GM23338 (cell line): ENCODE data around the gene ZNF836. TPM values are rescaled to one million over a fixed set of nuclear protein-coding genes. Genes with fewer than 3 reads are reported as not detected.

Experiments used
- ATAC-seq: fragments of 200-7000 bp; cut with Tn5 transposase; 3 replicates; pipeline ENCODE4 v1.9.1; 2020
- DNase-seq: peaks from one replicate; pipeline ENCODE4 v3.0.0-alpha.2; 2015; ENCODE audit warnings: low spot score
- H2AFZ ChIP-seq: fragments of 200-600 bp; sonication (generic); 2 replicates; pipeline ENCODE4 v1.8.0; 2016; ENCODE audit warnings: antibody characterized with exemption, mild to moderate bottlenecking, moderate library complexity
- H3F3A ChIP-seq: fragments of 200-600 bp; sonication (generic); replicated peaks from 2 replicates; pipeline ENCODE4 v1.8.0; 2017; ENCODE audit warnings: antibody characterized with exemption, mixed run types, low read depth
- H3K27ac ChIP-seq: fragments of 200-600 bp; sonication (generic); 2 replicates; pipeline ENCODE4 v1.6.1; 2016; ENCODE audit warnings: low read depth
- H3K27me3 ChIP-seq: fragments of 200-600 bp; sonication (generic); 2 replicates; pipeline ENCODE4 v1.8.0; 2016; ENCODE audit warnings: mild to moderate bottlenecking, mixed run types, moderate library complexity; ENCODE audit not compliant: insufficient read depth
- H3K36me3 ChIP-seq: fragments of 200-600 bp; sonication (generic); 2 replicates; pipeline ENCODE4 v1.8.0; 2016; ENCODE audit warnings: mild to moderate bottlenecking; ENCODE audit not compliant: insufficient read depth
- H3K4me1 ChIP-seq: fragments of 200-600 bp; sonication (generic); 2 replicates; pipeline ENCODE4 v1.8.0; 2016; ENCODE audit warnings: mild to moderate bottlenecking, moderate library complexity; ENCODE audit not compliant: insufficient read depth
- H3K4me2 ChIP-seq: fragments of 200-600 bp; sonication (generic); 2 replicates; pipeline ENCODE4 v1.7.1; 2017; ENCODE audit warnings: mixed run types
- H3K4me3 ChIP-seq: fragments of 200-600 bp; sonication (generic); 2 replicates; pipeline ENCODE4 v1.6.1; 2016; ENCODE audit warnings: mixed run types
- H3K79me2 ChIP-seq: fragments of 200-600 bp; sonication (generic); replicated peaks from 2 replicates; pipeline ENCODE4 v1.8.0; 2017; ENCODE audit warnings: mild to moderate bottlenecking; ENCODE audit not compliant: insufficient read depth
- H3K9me2 ChIP-seq: fragments of 200-600 bp; sonication (generic); 2 replicates; pipeline ENCODE4 v1.8.0; 2017; ENCODE audit not compliant: insufficient read depth
- H4K20me1 ChIP-seq: fragments of 200-600 bp; sonication (generic); replicated peaks from 2 replicates; pipeline ENCODE4 v1.8.0; 2017; ENCODE audit warnings: mild to moderate bottlenecking; ENCODE audit not compliant: insufficient read depth
- H3K27ac Mint-ChIP-seq: 2 replicates; pipeline ENCODE4 v1.8.0; 2020; ENCODE audit warnings: inconsistent platforms, mild to moderate bottlenecking, moderate library complexity, mixed read lengths
- H3K27me3 Mint-ChIP-seq: 3 replicates; pipeline ENCODE4 v1.8.0; 2022; ENCODE audit warnings: low read depth, mild to moderate bottlenecking, moderate library complexity, mixed read lengths, inconsistent platforms; ENCODE audit not compliant: insufficient read depth, poor library complexity
- H3K36me3 Mint-ChIP-seq: 3 replicates; pipeline ENCODE4 v1.8.0; 2021; ENCODE audit warnings: low read depth, mild to moderate bottlenecking, inconsistent platforms, moderate library complexity, mixed read lengths
- H3K4me1 Mint-ChIP-seq: 3 replicates; pipeline ENCODE4 v1.8.0; 2020; ENCODE audit warnings: mild to moderate bottlenecking, inconsistent platforms, mixed read lengths
- H3K4me3 Mint-ChIP-seq: 3 replicates; pipeline ENCODE4 v1.8.0; 2021; ENCODE audit warnings: moderate library complexity, mild to moderate bottlenecking, inconsistent platforms, mixed read lengths
- H3K9me3 Mint-ChIP-seq: 3 replicates; pipeline ENCODE4 v1.8.0; 2020; ENCODE audit warnings: moderate library complexity, mild to moderate bottlenecking, inconsistent platforms, mixed read lengths
- CREB1 ChIP-seq: fragments of 250-450 bp; sonication (Bioruptor Pico); IDR thresholded peaks from 2 replicates; pipeline ENCODE4 v1.5.0; 2020; ENCODE audit warnings: low read depth, mild to moderate bottlenecking, moderate library complexity
- EZH2 ChIP-seq: fragments of 200-600 bp; sonication (generic); IDR thresholded peaks from one replicate; pipeline ENCODE4 v1.8.0; 2017; ENCODE audit warnings: antibody characterized with exemption, mild to moderate bottlenecking, low read depth; ENCODE audit not compliant: unreplicated experiment
- EZH2phosphoT487 ChIP-seq: fragments of 200-600 bp; sonication (generic); IDR thresholded peaks from one replicate; pipeline ENCODE4 v1.8.1; 2018; ENCODE audit warnings: antibody characterized with exemption; ENCODE audit not compliant: unreplicated experiment
- NANOG ChIP-seq: IDR thresholded peaks from 2 replicates; pipeline ENCODE4 v1.6.1; 2016; ENCODE audit warnings: antibody characterized with exemption, borderline replicate concordance
- STAT1 ChIP-seq: IDR thresholded peaks from one replicate; pipeline ENCODE4 v1.6.1; 2016; ENCODE audit warnings: antibody characterized with exemption; ENCODE audit not compliant: unreplicated experiment
- ZNF114 ChIP-seq: fragments of 250-450 bp; sonication (Bioruptor Pico); IDR thresholded peaks from 2 replicates; pipeline ENCODE4 v1.5.0; 2020; ENCODE audit warnings: mild to moderate bottlenecking, moderate library complexity
- ZNF331 ChIP-seq: fragments of 250-450 bp; sonication (Bioruptor Pico); IDR thresholded peaks from 2 replicates; pipeline ENCODE4 v1.5.0; 2020; ENCODE audit warnings: low read depth, mild to moderate bottlenecking, moderate library complexity
- ZNF462 ChIP-seq: fragments of 250-450 bp; sonication (Bioruptor Pico); IDR thresholded peaks from 2 replicates; pipeline ENCODE4 v1.5.0; 2020; ENCODE audit warnings: mild to moderate bottlenecking, moderate library complexity
- polyA plus RNA-seq: library from polyadenylated mRNA; unstranded; fragments of >200 nt; fragmentation: Nextera tagmentation; extraction: Ambion mirVana; gene quantifications from 2 replicates; pipeline ENCODE4 v1.2.1, GENCODE V29; 2016
- total RNA-seq: library from RNA; depleted of rRNA; stranded (reverse); fragments of >200 nt; shearing (Covaris generic); gene quantifications from 2 replicates; pipeline ENCODE4 v1.2.3, GENCODE V29; 2014
- TF ChIP-seq, protein P1 (sequence below): IDR thresholded peaks from 2 replicates; pipeline ENCODE4 v1.6.1; 2016; ENCODE audit warnings: antibody characterized with exemption
- TF ChIP-seq, protein P2 (sequence below), 2 experiments: fragments of 200-600 bp in 1 of 2; sonication (generic) in 1 of 2; conservative IDR thresholded peaks; 2 replicates each; pipeline versions ENCODE4 v1.5.1 to v1.6.1; 2016 to 2017; ENCODE audit warnings: antibody characterized with exemption in 2 of 2, low read depth in 2 of 2, mild to moderate bottlenecking in 2 of 2, moderate library complexity in 1 of 2

ZNF836 gene
- total and polyA plus RNA-seq, 2 experiments from 2014 or later = 11.8 to 18.6 TPM

- H3K9me3 Mint-ChIP-seq = no peaks in the 10 kb centered on the region; the same call in 2 of the 3 replicates
- H3K27ac ChIP-seq = no peak overlapping the region
- H3K4me3 ChIP-seq = no peak overlapping the region
- DNase-seq = no peak
- peaks cover 3% of the 10 kb centered on the region; the same call in 1 of the 2 replicates for H4K20me1 ChIP-seq
- no peaks in the 10 kb centered on the region for H3K27me3 ChIP-seq
- H3K4me1 ChIP-seq = no peaks in the 10 kb centered on the region
- H3K27me3 Mint-ChIP-seq = peaks cover 2% of the 10 kb centered on the region
- H3K79me2 ChIP-seq = peaks cover 4% of the 10 kb centered on the region; the same call in 1 of the 2 replicates
- peaks cover 95% of the 10 kb centered on the region for H3K36me3 Mint-ChIP-seq
- no peak overlapping the region for H3K27ac Mint-ChIP-seq
- H3K36me3 ChIP-seq = peaks cover 76% of the 10 kb centered on the region
- no peak overlapping the region for H3K4me2 ChIP-seq
- TF ChIP-seq ZNF331 (CRISPR knock-in tag) (no peak), STAT1 (no peak), EZH2 (no peak), CREB1 (CRISPR knock-in tag) (no peak), ZNF462 (CRISPR knock-in tag) (no peak), EZH2phosphoT487 (no peak), ZNF114 (CRISPR knock-in tag) (no peak), NANOG (no peak)
- TF ChIP-seq, protein P1, sequence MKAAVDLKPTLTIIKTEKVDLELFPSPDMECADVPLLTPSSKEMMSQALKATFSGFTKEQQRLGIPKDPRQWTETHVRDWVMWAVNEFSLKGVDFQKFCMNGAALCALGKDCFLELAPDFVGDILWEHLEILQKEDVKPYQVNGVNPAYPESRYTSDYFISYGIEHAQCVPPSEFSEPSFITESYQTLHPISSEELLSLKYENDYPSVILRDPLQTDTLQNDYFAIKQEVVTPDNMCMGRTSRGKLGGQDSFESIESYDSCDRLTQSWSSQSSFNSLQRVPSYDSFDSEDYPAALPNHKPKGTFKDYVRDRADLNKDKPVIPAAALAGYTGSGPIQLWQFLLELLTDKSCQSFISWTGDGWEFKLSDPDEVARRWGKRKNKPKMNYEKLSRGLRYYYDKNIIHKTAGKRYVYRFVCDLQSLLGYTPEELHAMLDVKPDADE = no peak
- TF ChIP-seq, protein P2, sequence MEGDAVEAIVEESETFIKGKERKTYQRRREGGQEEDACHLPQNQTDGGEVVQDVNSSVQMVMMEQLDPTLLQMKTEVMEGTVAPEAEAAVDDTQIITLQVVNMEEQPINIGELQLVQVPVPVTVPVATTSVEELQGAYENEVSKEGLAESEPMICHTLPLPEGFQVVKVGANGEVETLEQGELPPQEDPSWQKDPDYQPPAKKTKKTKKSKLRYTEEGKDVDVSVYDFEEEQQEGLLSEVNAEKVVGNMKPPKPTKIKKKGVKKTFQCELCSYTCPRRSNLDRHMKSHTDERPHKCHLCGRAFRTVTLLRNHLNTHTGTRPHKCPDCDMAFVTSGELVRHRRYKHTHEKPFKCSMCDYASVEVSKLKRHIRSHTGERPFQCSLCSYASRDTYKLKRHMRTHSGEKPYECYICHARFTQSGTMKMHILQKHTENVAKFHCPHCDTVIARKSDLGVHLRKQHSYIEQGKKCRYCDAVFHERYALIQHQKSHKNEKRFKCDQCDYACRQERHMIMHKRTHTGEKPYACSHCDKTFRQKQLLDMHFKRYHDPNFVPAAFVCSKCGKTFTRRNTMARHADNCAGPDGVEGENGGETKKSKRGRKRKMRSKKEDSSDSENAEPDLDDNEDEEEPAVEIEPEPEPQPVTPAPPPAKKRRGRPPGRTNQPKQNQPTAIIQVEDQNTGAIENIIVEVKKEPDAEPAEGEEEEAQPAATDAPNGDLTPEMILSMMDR (conservative IDR thresholded peaks at IDR 0.05; ENCODE audit: low read depth in 2 of 2) = no peak
- no peak for ATAC-seq
- H3K4me1 Mint-ChIP-seq = no peaks in the 10 kb centered on the region
- no peak overlapping the region for H2AFZ ChIP-seq
- no peaks in the 10 kb centered on the region for H3K9me2 ChIP-seq
- H3K4me3 Mint-ChIP-seq = no peak overlapping the region
- no peaks in the 10 kb centered on the region for H3F3A ChIP-seq
Observed at GRCh38 chr19:52221031-52221430, 49.6 kb upstream of the ZNF836 start.
